Measurements from ENCODE around the gene LONP1.
A peak's percentile ranks its signal among the peaks of the same experiment; 100 is the strongest.
"Not testable (repeated sequence)": the region's sequence is repeated elsewhere in the genome, so short reads cannot be mapped to it uniquely, and the experiment has no call there.

Gene LONP1

GRCh38 chr19:5693195-5694166, 26.5 kb downstream of the LONP1 start:
- peak; percentile 26 for DNase-seq (ENCODE audit: low spot score)

- DNase-seq (ENCODE audit: low spot score): no peak
These were observed 27.2 kb downstream of the LONP1 start for GRCh38 chr19:5692723-5693194.

GRCh38 chr19:5691822-5692722, 27.9 kb downstream of the LONP1 start:
- DNase-seq (ENCODE audit: low spot score): no peak

- peak; percentile 65 for DNase-seq (ENCODE audit: low spot score)
These were observed 28.8 kb downstream of the LONP1 start for GRCh38 chr19:5690955-5691821.

GRCh38 chr19:5690125-5690954, 29.6 kb downstream of the LONP1 start, which contains the start of gene RPL36:
TSS of gene RPL36 (plus strand) at chr19:5690295. CDS start at chr19:5690508, 213 bp downstream.
- peak; percentile 88 for DNase-seq (ENCODE audit: low spot score)

- not testable (repeated sequence) for DNase-seq (ENCODE audit: low spot score)
These were observed 31.6 kb downstream of the LONP1 start for GRCh38 chr19:5688262-5688881.

- DNase-seq (ENCODE audit: low spot score): no peak
These were observed 32.4 kb downstream of the LONP1 start for GRCh38 chr19:5687360-5688198.

GRCh38 chr19:5686647-5687359, 33.1 kb downstream of the LONP1 start:
- peak; percentile 88 for DNase-seq (ENCODE audit: low spot score)

GRCh38 chr19:5686326-5686646, 33.7 kb downstream of the LONP1 start:
- no peak for DNase-seq (ENCODE audit: low spot score)

GRCh38 chr19:5684694-5685430, 35.1 kb downstream of the LONP1 start:
- no peak for DNase-seq (ENCODE audit: low spot score)

GRCh38 chr19:5683177-5683886, 36.6 kb downstream of the LONP1 start:
- DNase-seq (ENCODE audit: low spot score): no peak

GRCh38 chr19:5682107-5682482, 37.9 kb downstream of the LONP1 start:
- no peak for DNase-seq (ENCODE audit: low spot score)

GRCh38 chr19:5681391-5682106, 38.4 kb downstream of the LONP1 start:
- DNase-seq (ENCODE audit: low spot score): no peak

- peak; percentile 96 for DNase-seq (ENCODE audit: low spot score)
These were observed 39.2 kb downstream of the LONP1 start, which contains the start of the genes HSD11B1L and MICOS13 for GRCh38 chr19:5680437-5681368. TSS of gene HSD11B1L (plus strand) at chr19:5681027. CDS start at chr19:5684833, 3,806 bp downstream. TSS of gene MICOS13 (minus strand) at chr19:5680516. CDS start at chr19:5680486, 30 bp downstream.

GRCh38 chr19:5680084-5680436, 39.9 kb downstream of the LONP1 start:
- DNase-seq (ENCODE audit: low spot score): no peak

Measured in SW480 (cell line).